Measurements from ENCODE around the gene CAPN9. TPM values are rescaled to one million over a fixed set of nuclear protein-coding genes. Genes with fewer than 3 reads are reported as not detected.

CAPN9 gene
- total RNA-seq, 2 donors from 2014 or later, result not detected

DNA sequence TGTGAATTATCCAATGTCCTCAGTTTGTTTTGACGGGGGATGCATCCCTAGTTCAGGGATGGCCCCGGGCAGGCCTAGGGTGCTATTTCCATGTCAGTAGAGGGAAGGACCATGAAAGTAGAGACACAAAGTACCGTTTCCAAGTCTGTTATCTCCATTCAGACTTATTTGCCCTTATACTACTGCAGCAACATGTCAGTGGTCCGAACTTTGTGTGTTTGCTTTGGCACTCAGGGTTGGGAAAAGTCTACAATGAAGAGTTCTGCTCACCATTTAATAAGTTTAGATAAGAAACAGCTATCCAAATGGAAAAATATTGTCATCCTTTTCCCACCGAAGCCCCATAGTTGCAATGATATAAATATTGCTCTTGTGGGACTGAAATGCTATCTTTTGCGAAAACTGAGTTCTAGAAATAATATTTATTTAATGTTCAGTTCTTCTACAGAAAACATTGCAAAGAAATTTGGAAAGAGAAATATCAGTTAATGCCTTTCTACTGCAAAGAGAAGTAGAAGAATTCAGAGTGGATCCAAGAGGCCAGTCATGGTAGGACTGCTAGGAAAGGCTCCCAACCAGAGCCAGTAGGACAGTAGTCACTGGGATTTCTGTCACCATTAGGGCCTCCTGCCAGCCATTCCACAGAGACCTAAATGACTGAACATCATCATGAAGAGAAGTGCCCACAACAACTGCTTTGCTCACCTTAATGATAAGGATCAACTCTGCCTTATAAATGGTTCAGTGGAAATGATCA lies 21.8 kb upstream of the CAPN9 start:
- Histone ChIP-seq H3K27me3 (no peaks in the 10 kb centered on the region), H3K4me1 (peaks cover 0 to 18% of the 10 kb centered on the region in 2 donors), H3K36me3 (no peaks in the 10 kb centered on the region), H3K27ac (peak overlapping the region; percentile 57 to 61), H3K9me3 (no peaks in the 10 kb centered on the region), H3K4me3 (no peak overlapping the region)
- TF ChIP-seq, protein P1, sequence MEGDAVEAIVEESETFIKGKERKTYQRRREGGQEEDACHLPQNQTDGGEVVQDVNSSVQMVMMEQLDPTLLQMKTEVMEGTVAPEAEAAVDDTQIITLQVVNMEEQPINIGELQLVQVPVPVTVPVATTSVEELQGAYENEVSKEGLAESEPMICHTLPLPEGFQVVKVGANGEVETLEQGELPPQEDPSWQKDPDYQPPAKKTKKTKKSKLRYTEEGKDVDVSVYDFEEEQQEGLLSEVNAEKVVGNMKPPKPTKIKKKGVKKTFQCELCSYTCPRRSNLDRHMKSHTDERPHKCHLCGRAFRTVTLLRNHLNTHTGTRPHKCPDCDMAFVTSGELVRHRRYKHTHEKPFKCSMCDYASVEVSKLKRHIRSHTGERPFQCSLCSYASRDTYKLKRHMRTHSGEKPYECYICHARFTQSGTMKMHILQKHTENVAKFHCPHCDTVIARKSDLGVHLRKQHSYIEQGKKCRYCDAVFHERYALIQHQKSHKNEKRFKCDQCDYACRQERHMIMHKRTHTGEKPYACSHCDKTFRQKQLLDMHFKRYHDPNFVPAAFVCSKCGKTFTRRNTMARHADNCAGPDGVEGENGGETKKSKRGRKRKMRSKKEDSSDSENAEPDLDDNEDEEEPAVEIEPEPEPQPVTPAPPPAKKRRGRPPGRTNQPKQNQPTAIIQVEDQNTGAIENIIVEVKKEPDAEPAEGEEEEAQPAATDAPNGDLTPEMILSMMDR (IDR thresholded peaks at IDR 0.05), result no peak
- no peak for DNase-seq (ENCODE audit: low spot score)

DNA sequence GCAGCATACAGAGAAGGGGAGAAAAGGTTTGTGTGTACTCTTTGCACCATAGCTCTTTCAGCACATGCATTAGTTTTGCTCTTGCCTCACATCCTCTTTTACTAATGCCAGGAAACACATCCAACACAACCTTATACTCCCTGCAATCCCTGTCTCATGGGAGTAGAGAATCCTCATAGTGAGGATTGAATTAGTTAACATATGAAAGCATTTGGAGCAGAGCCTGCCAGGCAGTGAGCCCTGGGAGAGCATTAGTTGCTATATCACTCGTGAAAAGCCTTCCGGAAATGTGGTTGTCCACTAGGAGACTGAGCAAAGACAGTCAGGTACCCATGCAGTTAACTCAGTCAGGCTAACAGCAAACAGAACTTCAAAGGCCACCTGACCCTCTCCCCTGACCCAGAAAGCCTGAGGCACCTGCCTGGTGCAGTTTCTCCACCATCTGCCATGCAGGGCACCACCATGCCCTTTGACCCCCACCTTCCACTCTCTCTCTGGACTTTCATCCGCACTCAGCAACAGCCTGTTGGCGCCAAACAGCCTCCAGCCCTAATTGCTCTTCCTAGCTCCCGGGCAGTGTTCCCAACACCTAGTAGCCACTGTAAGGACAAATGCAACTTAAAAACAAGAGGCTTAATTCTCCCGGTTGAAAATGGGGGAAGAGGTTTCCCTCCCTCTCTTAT lies 18.3 kb upstream of the CAPN9 start:
- Histone ChIP-seq H3K4me1 (peaks cover 0 to 28% of the 10 kb centered on the region in 2 donors), H3K9me3 (no peaks in the 10 kb centered on the region), H3K27ac (peak overlapping the region; percentile 49 to 55), H3K4me3 (no peak overlapping the region), H3K36me3 (no peaks in the 10 kb centered on the region), H3K27me3 (no peaks in the 10 kb centered on the region)
- DNase-seq (ENCODE audit: low spot score), result no peak
- TF ChIP-seq, protein P1 (IDR thresholded peaks at IDR 0.05), result no peak

DNA sequence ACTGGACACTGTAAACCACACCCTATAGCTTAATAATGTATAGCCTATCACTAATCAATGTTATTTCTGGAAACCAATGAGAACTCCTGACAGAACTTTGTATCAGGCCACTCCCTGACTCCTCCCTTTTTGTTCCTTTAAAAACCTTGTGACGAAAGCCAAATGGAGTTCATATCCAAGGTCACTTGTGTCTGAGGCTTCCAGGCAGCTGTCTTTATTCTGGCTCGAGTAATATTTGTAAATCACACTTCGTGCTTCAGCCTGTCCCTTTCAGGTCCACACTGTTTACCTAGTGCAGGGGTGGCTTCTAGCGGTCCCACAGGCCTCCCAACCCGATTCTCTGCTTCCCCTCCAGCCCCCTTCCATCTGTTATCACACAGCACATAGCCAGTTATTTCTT lies 16.2 kb upstream of the CAPN9 start:
- H3K27ac ChIP-seq, result peak overlapping the region; percentile 52 to 71
- H3K4me1 ChIP-seq, result peaks cover 0 to 28% of the 10 kb centered on the region in 2 donors
- TF ChIP-seq, protein P1 (IDR thresholded peaks at IDR 0.05), result no peak
- H3K27me3 ChIP-seq, result no peaks in the 10 kb centered on the region
- H3K4me3 ChIP-seq, result no peak overlapping the region
- no peaks in the 10 kb centered on the region for H3K9me3 ChIP-seq
- H3K36me3 ChIP-seq, result no peaks in the 10 kb centered on the region
- no peak for DNase-seq (ENCODE audit: low spot score)

DNA sequence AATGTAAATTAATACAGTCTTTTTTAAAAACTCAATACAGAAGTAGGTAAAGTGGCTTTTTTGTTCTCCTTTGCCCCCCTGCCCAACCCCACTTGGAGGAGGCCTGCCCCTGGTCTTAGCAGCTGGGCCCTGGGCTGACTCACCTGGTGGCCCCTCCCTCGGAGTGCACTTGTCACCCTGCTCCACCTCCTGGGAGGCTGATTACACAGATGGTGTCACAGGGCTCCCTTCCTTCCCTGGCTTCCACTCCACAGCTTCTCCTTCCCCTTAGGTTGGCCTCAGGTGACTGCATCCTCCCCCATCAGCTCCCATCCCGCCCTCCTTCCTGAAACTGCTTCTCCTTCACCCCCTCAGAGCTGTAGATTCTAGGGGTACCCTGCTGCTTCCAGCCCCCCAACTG lies 11.7 kb upstream of the CAPN9 start:
- Histone ChIP-seq H3K36me3 (no peaks in the 10 kb centered on the region), H3K27ac (no peak overlapping the region), H3K27me3 (no peaks in the 10 kb centered on the region), H3K4me3 (no peak overlapping the region), H3K4me1 (peaks cover 0 to 10% of the 10 kb centered on the region in 2 donors), H3K9me3 (peaks cover 0 to 5% of the 10 kb centered on the region in 2 donors)
- DNase-seq (ENCODE audit: low spot score), result no peak
- TF ChIP-seq, protein P1 (IDR thresholded peaks at IDR 0.05), result no peak

DNA sequence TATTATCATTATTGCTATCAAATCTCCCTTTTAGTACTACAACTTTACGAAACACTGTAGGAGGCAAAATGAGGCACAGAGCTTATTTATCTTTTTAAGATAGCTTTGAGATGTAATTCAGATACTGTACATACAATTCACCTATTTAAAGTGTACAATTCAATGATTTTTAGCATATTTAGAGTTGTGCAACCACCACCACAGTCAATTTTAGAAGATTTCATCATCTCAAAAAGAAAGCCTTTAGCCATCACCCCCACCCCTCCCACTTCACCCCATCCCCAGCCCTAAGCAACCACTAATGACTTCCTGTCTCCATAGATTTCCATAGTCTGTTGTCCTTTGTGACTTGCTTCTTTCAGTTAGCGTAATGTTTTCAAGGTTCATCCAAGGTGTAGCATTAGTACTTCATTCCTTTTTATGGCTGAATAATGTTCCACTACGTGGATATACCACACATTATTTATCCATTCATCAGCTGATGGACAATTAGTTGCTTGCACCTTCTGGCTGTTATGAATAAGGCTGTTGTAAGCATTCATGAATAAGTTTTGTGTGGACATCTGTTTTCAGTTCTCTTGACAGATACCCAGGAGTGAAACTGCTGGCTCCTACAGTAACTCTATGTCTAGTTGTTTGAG lies 9.4 kb upstream of the CAPN9 start:
- no peak for DNase-seq (ENCODE audit: low spot score)
- Histone ChIP-seq H3K27me3 (no peaks in the 10 kb centered on the region), H3K27ac (no peak overlapping the region), H3K36me3 (no peaks in the 10 kb centered on the region), H3K4me1 (no peaks in the 10 kb centered on the region), H3K9me3 (peaks cover 0 to 5% of the 10 kb centered on the region in 2 donors), H3K4me3 (no peak overlapping the region)
- TF ChIP-seq, protein P1 (IDR thresholded peaks at IDR 0.05), result no peak
